ENCODE measurements around the gene NCAPH2.
"Not testable (repeated sequence)": the region's sequence is repeated elsewhere in the genome, so short reads cannot be mapped to it uniquely, and the experiment has no call there.

The NCAPH2 gene

GRCh38 chr22:50528682-50529415, 20.8 kb downstream of the NCAPH2 start:
- no peak for DNase-seq (ENCODE audit: low read depth in 4 of 4, low spot score in 1 of 4)

GRCh38 chr22:50529416-50529896, 21.4 kb downstream of the NCAPH2 start:
- DNase-seq (ENCODE audit: low read depth in 4 of 4, low spot score in 1 of 4), result no peak

GRCh38 chr22:50529897-50530579, 22.0 kb downstream of the NCAPH2 start, which contains the start of gene TYMP:
TYMP (minus strand) TSS chr22:50530012; CDS start chr22:50529709, 303 bp downstream.
- peak in 2 of 4 experiments; percentile 40 to 69 for DNase-seq (ENCODE audit: low read depth in 4 of 4, low spot score in 1 of 4)

DNA sequence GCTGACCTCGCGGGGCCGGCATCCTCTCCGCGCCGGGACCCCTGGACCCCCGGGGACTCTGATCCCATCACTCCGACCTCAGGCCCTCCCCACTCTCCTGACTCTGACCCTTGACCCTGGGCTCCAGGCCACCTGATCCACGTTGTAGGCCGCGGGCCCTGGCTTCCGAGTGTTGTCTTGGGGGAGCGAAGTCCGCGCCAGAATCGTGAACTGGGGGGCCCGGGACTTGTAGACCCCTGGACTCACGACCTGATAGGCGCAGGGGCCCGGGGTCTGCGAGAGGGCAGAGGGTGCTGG, 22.5 kb downstream of the NCAPH2 start:
- no peak for DNase-seq (ENCODE audit: low read depth in 4 of 4, low spot score in 1 of 4)

DNA sequence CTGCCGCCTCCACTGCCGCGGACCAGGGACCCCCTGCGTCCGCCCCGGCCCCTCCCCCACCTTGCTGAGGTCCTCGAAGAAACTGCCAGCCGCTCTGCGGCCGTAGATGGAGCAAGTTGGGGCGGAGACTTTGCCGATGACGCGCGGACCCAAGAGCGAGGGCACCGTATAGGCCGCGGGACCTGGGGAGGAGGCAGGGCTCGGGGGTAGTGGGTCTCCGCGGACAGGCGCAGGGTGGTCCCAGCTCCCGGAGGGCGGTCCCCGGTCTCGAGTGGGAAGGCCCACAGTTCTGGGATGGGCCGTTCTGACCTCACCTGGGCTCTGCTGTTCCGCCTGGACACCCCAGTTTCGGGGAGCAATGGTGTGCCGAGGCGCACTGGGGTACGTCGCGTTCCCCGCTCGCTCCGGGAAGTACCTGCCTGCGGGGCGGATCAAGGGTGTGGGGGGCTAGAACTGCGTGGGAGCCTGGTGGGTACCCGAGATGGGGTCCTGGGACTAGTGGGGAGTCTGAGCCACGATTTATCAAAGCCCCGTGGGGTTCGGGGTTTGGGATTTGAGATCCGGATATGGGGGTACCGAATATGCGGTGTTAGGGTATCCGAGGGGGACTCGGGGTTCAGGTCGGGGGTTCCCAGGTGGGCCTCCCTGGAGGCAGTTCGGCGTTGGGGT, 23.0 kb downstream of the NCAPH2 start:
- DNase-seq (ENCODE audit: low read depth in 4 of 4, low spot score in 1 of 4), result peak in 3 of 4 experiments; percentile 55 to 77 (median 76)

- DNase-seq (ENCODE audit: low read depth in 4 of 4, low spot score in 1 of 4), result peak in 2 of 4 experiments; percentile 42 to 65
These were observed 23.5 kb downstream of the NCAPH2 start for GRCh38 chr22:50531546-50531961.

GRCh38 chr22:50531962-50532674, 24.1 kb downstream of the NCAPH2 start:
- DNase-seq (ENCODE audit: low read depth in 4 of 4, low spot score in 1 of 4), result no peak

GRCh38 chr22:50532824-50533796, 25.1 kb downstream of the NCAPH2 start:
- DNase-seq (ENCODE audit: low read depth in 4 of 4, low spot score in 1 of 4), result no peak

GRCh38 chr22:50533856-50534711, 26.1 kb downstream of the NCAPH2 start:
- DNase-seq (ENCODE audit: low read depth in 4 of 4, low spot score in 1 of 4), result not testable (repeated sequence)

DNA sequence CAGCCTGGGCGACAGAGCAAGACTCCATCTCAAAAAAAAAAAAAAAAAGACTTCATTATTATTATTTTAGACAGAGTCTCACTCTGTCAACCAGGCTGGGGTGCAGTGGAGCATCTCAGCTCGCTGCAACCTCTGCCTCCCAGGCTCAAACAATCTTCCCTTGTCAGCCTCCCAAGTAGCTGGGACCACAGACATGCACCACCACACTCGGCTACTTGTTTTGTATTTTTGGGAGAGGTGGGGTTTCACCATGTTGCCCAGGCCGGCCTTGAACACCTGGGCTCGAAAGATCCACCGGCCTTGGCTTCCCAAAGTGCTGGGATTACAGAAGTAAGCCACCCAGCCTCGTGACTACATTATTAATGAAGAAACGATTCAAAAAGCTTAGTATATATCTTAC, 27.1 kb downstream of the NCAPH2 start:
- DNase-seq (ENCODE audit: low read depth in 4 of 4, low spot score in 1 of 4), result no peak

DNA sequence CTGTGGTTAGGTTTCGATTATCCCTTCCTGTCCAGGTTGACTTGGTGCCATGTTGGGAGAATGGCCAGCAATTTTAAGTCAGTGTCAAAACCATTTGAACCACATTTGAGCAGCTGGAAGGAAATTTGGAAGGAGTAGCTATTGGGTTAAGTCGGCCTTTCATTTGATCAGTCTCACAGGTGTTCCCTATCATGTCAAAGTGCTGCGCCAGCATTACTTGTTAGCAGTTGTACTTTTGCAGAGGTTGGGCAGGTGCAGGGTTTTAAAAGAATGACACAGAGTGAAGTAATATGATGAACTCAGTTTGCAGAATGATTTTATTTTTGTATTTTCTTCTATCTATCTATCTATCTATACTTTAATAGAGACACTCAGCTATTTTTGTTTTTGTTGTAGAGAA, 28.2 kb downstream of the NCAPH2 start:
- no peak for DNase-seq (ENCODE audit: low read depth in 4 of 4, low spot score in 1 of 4)

- DNase-seq (ENCODE audit: low read depth in 4 of 4, low spot score in 1 of 4), result no peak
These were observed 29.7 kb downstream of the NCAPH2 start for GRCh38 chr22:50537765-50538164.

DNA sequence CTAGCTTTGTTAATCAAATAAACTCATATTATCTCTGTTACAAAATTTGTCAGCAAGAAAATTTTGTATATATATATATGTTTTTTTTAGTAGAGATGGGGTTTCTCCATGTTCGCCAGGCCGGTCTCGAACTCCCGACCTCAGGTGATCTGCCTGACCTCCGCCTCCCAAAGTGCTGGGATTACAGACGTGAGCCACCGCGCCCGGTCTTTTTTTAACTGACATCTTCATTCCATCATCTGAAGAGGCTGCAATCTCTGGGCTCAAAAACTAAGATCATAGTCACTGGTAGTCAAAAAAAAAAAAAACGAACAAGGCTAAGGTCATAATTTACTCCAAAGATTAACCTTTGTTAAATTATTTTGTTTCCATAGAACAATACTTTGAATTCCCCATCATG, 32.4 kb downstream of the NCAPH2 start:
- no peak for DNase-seq (ENCODE audit: low read depth in 4 of 4, low spot score in 1 of 4)

- not testable (repeated sequence) for DNase-seq (ENCODE audit: low read depth in 4 of 4, low spot score in 1 of 4)
These were observed 33.6 kb downstream of the NCAPH2 start for GRCh38 chr22:50541667-50542026.

DNA sequence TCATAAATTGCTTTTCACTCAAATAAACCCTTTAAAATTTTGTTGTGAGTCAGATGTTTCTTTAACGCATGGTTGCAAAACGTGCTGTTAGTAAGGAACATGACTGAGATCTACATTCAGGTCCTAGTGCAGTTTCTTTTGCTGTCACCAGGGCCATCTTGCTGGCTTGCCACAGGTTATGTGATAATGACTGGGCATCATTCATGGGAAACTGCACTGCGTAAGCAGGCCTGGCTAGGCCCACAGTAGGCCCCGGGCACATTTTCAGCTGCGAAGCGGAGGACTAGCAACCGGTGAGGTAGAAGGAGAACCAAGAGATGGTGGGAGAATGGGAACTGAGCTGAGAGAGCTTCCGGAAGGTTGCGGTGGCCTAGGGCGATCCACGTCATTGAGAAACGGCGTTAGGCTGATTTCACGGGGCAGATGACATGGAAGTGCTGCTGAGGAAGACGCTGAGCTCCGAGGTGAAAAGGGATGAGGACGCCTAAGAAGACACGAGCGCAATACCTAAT, 34.4 kb downstream of the NCAPH2 start:
- no peak for DNase-seq (ENCODE audit: low read depth in 4 of 4, low spot score in 1 of 4)

DNA sequence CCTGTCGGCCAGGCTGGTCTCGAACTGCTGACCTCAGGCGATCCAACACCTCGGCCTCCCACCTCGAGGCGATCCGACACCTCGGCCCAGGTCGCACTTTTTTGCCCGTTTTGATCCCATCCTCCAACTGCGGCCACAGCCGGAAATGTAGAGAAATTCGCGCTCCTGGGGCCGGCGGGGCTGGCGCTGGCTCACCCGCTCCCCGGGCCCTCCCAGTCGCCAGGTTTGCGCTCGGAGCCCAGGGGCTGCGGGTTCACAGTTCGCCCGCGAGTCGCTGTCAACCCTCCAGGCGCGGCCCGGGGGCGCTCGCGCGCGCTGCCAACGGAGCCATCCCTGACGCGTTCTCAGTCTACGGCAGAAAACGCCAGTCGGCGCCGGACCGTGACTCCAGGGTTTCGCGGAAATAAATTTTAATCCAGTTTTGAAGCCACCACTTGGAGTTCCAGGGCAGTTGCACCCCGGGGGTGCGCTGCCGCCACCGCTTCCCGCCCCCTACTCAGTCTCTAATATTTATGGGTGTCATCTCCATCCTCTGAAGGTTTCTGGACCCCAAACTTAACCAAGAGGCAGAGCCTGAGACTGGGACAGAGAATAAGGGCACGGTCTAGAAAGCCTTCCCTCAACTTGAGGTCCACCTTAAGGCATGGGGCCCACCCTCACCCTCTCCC, 36.2 kb downstream of the NCAPH2 start:
- peak; percentile 56 to 79 (median 71) for DNase-seq (ENCODE audit: low read depth in 4 of 4, low spot score in 1 of 4)

DNA sequence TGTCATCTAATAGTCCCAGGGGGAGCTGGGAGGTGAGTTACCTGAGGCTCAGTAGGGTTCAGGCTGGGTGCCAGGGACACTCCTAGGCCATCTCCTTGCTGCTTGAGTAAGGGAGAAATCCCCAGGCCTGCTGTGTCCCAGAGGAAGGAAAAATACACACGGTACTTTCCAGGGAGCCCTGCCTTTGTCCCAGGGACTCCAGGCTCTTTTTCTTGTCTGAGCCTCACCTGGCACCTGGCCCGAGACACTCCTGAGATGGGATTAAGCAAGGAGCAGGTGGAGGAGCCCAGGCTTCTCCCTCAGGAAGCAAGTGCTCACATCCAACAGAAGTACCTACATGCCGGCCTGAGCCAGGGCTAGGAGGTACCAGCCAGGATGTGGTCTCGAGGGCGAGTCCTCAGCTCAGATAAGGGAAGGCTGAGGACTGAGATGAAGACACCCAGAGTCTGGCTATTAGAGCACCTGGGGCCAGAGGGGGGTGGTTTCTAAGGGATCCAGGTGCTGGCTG, 36.8 kb downstream of the NCAPH2 start:
- no peak for DNase-seq (ENCODE audit: low read depth in 4 of 4, low spot score in 1 of 4)

Measured in stimulated activated CD4-positive, alpha-beta T cell treated with anti-CD3 and anti-CD28 coated beads, Interleukin-1b, Interleukin-23, amount 100 ng/mL, for 24 hours (primary cell).